ENCODE data around the gene CDK8.

Gene CDK8

DNA sequence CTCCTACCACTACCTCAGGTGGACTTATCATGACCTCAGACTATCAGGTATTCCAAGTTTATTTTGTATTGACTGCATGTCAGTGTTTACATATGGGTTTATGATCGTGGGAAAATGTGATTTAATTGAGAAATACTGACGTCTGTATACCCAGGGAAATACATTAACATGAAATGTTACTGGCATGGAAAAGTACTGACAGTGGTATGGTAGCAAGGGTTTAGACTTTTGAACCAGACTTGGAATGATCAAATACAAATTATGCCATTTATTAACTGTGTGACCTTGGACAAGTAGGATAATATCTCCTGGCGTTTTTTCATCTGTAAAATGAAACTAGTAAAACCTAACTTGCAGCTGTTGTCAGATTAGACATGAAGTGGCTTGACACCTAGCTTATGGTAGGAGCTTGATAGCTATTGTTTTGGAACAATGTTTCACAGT is 147.7 kb downstream of the CDK8 start:
- no peak overlapping the region for H3K4me2 ChIP-seq (ENCODE audit: low read length)
- TF ChIP-seq, protein P1, sequence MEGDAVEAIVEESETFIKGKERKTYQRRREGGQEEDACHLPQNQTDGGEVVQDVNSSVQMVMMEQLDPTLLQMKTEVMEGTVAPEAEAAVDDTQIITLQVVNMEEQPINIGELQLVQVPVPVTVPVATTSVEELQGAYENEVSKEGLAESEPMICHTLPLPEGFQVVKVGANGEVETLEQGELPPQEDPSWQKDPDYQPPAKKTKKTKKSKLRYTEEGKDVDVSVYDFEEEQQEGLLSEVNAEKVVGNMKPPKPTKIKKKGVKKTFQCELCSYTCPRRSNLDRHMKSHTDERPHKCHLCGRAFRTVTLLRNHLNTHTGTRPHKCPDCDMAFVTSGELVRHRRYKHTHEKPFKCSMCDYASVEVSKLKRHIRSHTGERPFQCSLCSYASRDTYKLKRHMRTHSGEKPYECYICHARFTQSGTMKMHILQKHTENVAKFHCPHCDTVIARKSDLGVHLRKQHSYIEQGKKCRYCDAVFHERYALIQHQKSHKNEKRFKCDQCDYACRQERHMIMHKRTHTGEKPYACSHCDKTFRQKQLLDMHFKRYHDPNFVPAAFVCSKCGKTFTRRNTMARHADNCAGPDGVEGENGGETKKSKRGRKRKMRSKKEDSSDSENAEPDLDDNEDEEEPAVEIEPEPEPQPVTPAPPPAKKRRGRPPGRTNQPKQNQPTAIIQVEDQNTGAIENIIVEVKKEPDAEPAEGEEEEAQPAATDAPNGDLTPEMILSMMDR (IDR thresholded peaks at IDR 0.05; ENCODE audit: low read depth, low read length) = no peak
- no peak for TF ChIP-seq EZH2phosphoT487 (IDR thresholded peaks at IDR 0.05; ENCODE audit: low read depth)

DNA sequence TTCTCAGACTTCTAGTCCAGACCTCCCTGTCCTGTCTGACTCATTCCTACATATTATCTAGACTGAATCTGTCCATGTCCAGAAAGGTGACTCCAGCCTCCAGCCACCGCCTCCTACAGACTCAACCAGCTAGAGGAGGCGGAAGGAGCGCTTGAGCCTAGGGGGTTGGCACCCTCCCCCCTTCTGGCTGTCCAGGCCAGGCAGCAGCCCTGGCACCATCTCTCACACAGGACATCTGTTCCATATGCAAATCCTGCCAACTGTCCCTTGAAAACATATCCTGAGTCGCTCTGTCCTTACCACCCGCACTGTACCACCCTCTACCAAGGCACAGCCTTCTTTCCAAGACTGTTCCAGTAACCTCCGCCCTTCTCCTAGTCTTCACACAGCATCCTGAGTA is 152.9 kb downstream of the CDK8 start:
- Histone ChIP-seq H3K36me3 (replicated peaks; ENCODE audit: low read depth, low read length) (peaks cover 9% of the 10 kb centered on the region), H3K4me2 (ENCODE audit: low read length) (no peak overlapping the region), H3K4me3 (ENCODE audit: low read length) (no peak overlapping the region), H3K79me2 (ENCODE audit: low read length) (no peaks in the 10 kb centered on the region), H3K27ac (ENCODE audit: low read length) (no peak overlapping the region), H4K20me1 (ENCODE audit: insufficient read depth, low read length) (no peaks in the 10 kb centered on the region), H3K27me3 (ENCODE audit: low read depth, low read length) (no peaks in the 10 kb centered on the region), H2AFZ (ENCODE audit: low read depth, low read length) (no peak overlapping the region), H3K9me3 (ENCODE audit: insufficient read depth, low read length) (no peaks in the 10 kb centered on the region), H3K4me1 (ENCODE audit: low read length) (no peaks in the 10 kb centered on the region), H3K9ac (ENCODE audit: low read length) (no peak overlapping the region)
- TF ChIP-seq EZH2phosphoT487 (IDR thresholded peaks at IDR 0.05; ENCODE audit: low read depth) = no peak
- TF ChIP-seq, protein P1 (IDR thresholded peaks at IDR 0.05; ENCODE audit: low read depth, low read length) = no peak

More for the DNA sequence above, 147.7 kb downstream of the CDK8 start:
- H3K36me3 ChIP-seq (replicated peaks; ENCODE audit: low read depth, low read length) = peaks cover 13% of the 10 kb centered on the region
- H3K4me1 ChIP-seq (ENCODE audit: low read length) = no peaks in the 10 kb centered on the region
- no peak overlapping the region for H2AFZ ChIP-seq (ENCODE audit: low read depth, low read length)
- H3K27ac ChIP-seq (ENCODE audit: low read length) = no peak overlapping the region
- no peak overlapping the region for H3K9ac ChIP-seq (ENCODE audit: low read length)
- H4K20me1 ChIP-seq (ENCODE audit: insufficient read depth, low read length) = no peaks in the 10 kb centered on the region
- H3K79me2 ChIP-seq (ENCODE audit: low read length) = no peaks in the 10 kb centered on the region
- no peaks in the 10 kb centered on the region for H3K9me3 ChIP-seq (ENCODE audit: insufficient read depth, low read length)
- H3K27me3 ChIP-seq (ENCODE audit: low read depth, low read length) = no peaks in the 10 kb centered on the region
- H3K4me3 ChIP-seq (ENCODE audit: low read length) = no peak overlapping the region

DNA sequence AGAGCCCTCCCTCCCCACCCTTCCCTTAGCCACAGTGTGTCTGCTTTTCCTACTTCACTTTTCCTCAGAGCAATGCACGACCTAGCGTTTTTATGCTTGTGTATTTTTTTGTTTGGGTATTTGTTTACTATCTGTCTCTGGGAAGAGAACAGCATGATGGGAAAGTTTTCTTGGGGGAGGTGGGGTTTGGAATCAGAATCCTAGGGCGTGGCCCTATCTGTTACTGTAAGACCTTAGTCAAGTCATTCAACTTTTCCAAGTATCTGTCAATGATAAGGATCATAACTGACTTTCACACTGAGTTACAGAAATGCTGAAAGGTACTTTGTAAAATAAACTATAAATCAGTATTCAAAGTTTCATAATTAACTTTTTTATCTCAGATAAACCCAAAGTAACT is 157.3 kb downstream of the CDK8 start:
- Histone ChIP-seq H3K36me3 (replicated peaks; ENCODE audit: low read depth, low read length) (no peaks in the 10 kb centered on the region), H2AFZ (ENCODE audit: low read depth, low read length) (no peak overlapping the region), H3K9me3 (ENCODE audit: insufficient read depth, low read length) (no peaks in the 10 kb centered on the region), H3K27ac (ENCODE audit: low read length) (no peak overlapping the region), H4K20me1 (ENCODE audit: insufficient read depth, low read length) (no peaks in the 10 kb centered on the region), H3K4me3 (ENCODE audit: low read length) (no peak overlapping the region), H3K27me3 (ENCODE audit: low read depth, low read length) (no peaks in the 10 kb centered on the region), H3K4me2 (ENCODE audit: low read length) (no peak overlapping the region), H3K4me1 (ENCODE audit: low read length) (no peaks in the 10 kb centered on the region), H3K79me2 (ENCODE audit: low read length) (no peaks in the 10 kb centered on the region), H3K9ac (ENCODE audit: low read length) (no peak overlapping the region)
- TF ChIP-seq EZH2phosphoT487 (IDR thresholded peaks at IDR 0.05; ENCODE audit: low read depth) = no peak
- TF ChIP-seq, protein P1 (IDR thresholded peaks at IDR 0.05; ENCODE audit: low read depth, low read length) = no peak

DNA sequence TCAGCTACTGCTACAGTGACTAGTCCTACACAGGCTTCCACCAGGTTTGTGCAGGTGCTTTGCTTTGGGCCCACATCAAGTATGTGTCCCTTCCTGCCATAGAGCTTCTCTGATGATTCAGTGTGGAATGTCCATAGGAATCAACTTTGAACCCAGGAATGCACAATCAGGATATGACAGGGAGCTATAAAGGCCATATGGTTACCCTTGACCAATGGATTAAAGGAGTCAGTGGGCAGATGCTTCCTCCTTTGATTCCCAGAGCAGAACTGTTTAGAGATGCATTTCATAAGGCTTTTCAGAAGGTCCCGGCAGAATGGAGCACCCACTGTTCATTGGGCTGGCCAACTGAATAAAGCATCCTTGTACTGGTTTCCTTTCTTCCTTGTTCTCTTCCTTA is 158.3 kb downstream of the CDK8 start:
- TF ChIP-seq, protein P1 (IDR thresholded peaks at IDR 0.05; ENCODE audit: low read depth, low read length) = no peak
- no peak for TF ChIP-seq EZH2phosphoT487 (IDR thresholded peaks at IDR 0.05; ENCODE audit: low read depth)
- no peak overlapping the region for H3K4me2 ChIP-seq (ENCODE audit: low read length)
- no peaks in the 10 kb centered on the region for H4K20me1 ChIP-seq (ENCODE audit: insufficient read depth, low read length)
- H3K4me1 ChIP-seq (ENCODE audit: low read length) = no peaks in the 10 kb centered on the region
- no peaks in the 10 kb centered on the region for H3K27me3 ChIP-seq (ENCODE audit: low read depth, low read length)
- H3K9ac ChIP-seq (ENCODE audit: low read length) = no peak overlapping the region
- H3K79me2 ChIP-seq (ENCODE audit: low read length) = no peaks in the 10 kb centered on the region
- H3K36me3 ChIP-seq (replicated peaks; ENCODE audit: low read depth, low read length) = no peaks in the 10 kb centered on the region
- H3K4me3 ChIP-seq (ENCODE audit: low read length) = no peak overlapping the region
- no peak overlapping the region for H3K27ac ChIP-seq (ENCODE audit: low read length)
- no peaks in the 10 kb centered on the region for H3K9me3 ChIP-seq (ENCODE audit: insufficient read depth, low read length)
- no peak overlapping the region for H2AFZ ChIP-seq (ENCODE audit: low read depth, low read length)
